ENCODE measurements around the gene EAF2. TPM values are rescaled to one million over a fixed set of nuclear protein-coding genes. Genes with fewer than 3 reads are reported as not detected.

Gene EAF2
- total and polyA plus RNA-seq, 2 donors (not counting 3 experiments of a cell fraction or from before 2014, with no cell fraction given) = 0.63 to 1.5 TPM

- Histone ChIP-seq H3K9me3 (replicated peaks; ENCODE audit: control insufficient read depth, insufficient read depth, low read length) (no peaks in the 10 kb centered on the region), H2AFZ (ENCODE audit: low read depth, low read length) (no peak overlapping the region), H3K4me2 (ENCODE audit: insufficient read depth, low read length) (peak overlapping the region; percentile 88), H3K4me3 (replicated peaks in 1 of 3; ENCODE audit: insufficient read depth in 1 of 3, low read depth in 1 of 3, low read length in 3 of 3) (no peak overlapping the region), H3K27me3 (ENCODE audit: control insufficient read depth in 2 of 2, insufficient read depth in 2 of 2, low read length in 2 of 2) (peaks cover 0 to 3% of the 10 kb centered on the region in 2 experiments), H3K9ac (replicated peaks; ENCODE audit: extremely low read depth, insufficient read depth, low read length) (no peak overlapping the region), H3K4me1 (ENCODE audit: control insufficient read depth, extremely low read depth, insufficient read depth, low read length) (peaks cover 8% of the 10 kb centered on the region), H3K9me1 (replicated peaks; ENCODE audit: control insufficient read depth, extremely low read depth, insufficient read depth, low read length) (no peaks in the 10 kb centered on the region), H3K36me3 (ENCODE audit: control insufficient read depth in 2 of 2, extremely low read depth in 1 of 2, insufficient read depth in 2 of 2, low read length in 2 of 2) (peaks cover 0 to 2% of the 10 kb centered on the region in 2 experiments), H3K27ac (ENCODE audit: insufficient read depth, low read depth, low read length) (no peak overlapping the region), H3K79me2 (ENCODE audit: control insufficient read depth, insufficient read depth, low read length) (peaks cover 12% of the 10 kb centered on the region), H4K20me1 (replicated peaks; ENCODE audit: control insufficient read depth, extremely low read depth, insufficient read depth, low read length) (no peaks in the 10 kb centered on the region)
- POLR2A ChIA-PET = no interaction called here
- no peak for FAIRE-seq
- DNase-seq (ENCODE audit: low read depth, low spot score) = no peak
- no TSS peak for BruUV-seq (replicated peaks)
- intact Hi-C loops (cut with micrococcal nuclease) (loop anchor here (5.0 kb wide), 1 partner anchor 174 kb away; the partner anchor contains the start of gene HCLS1), dilution Hi-C loops (cut with MboI; ENCODE audit: extremely low pct_ligation_motif_present, low sequenced_read_pairs) (no loop called here)
- TF ChIP-seq GATA2 (IDR thresholded peaks at IDR 0.05; ENCODE audit: insufficient read depth, insufficient read length, low read depth, low read length) (no peak), POLR2AphosphoS5 (IDR thresholded peaks at IDR 0.05; ENCODE audit: insufficient read depth, low read depth, low read length) (no peak), CTCF (IDR thresholded peaks at IDR 0.05; ENCODE audit: extremely low read depth in 1 of 2, insufficient read depth in 1 of 2, low read depth in 1 of 2, low read length in 2 of 2) (no peak), MYC (IDR thresholded peaks at IDR 0.05; ENCODE audit: low read depth, low read length) (no peak), MAX (IDR thresholded peaks at IDR 0.05; ENCODE audit: insufficient read depth, insufficient read length) (no peak), POLR2A (IDR thresholded peaks at IDR 0.05; ENCODE audit: low read depth, low read length) (no peak), JUN (IDR thresholded peaks at IDR 0.05; ENCODE audit: borderline replicate concordance, insufficient read depth, insufficient read length, low read depth) (no peak), FOS (IDR thresholded peaks at IDR 0.05; ENCODE audit: borderline replicate concordance, insufficient read depth, low read length) (no peak), EZH2 (IDR thresholded peaks at IDR 0.05; ENCODE audit: borderline replicate concordance, low read depth, low read length, severe bottlenecking) (no peak)
- CTCF ChIA-PET = no interaction called here
These were observed 1.1 kb downstream of the EAF2 start for GRCh38 chr3:121836064-121836463.
